Motor neuron (in vitro differentiated cells): ENCODE results near the gene VAC14. TPM values are rescaled to one million over a fixed set of nuclear protein-coding genes. Genes with fewer than 3 reads are reported as not detected.

ENCODE experiments used
- ATAC-seq, 8 experiments: fragments of 200-7000 bp; cut with Tn5 transposase; replicated peaks in 6 of 8; 2 replicates each; pipeline ENCODE4 v1.8.0; 2021; ENCODE audit warnings: mild to moderate bottlenecking in 8 of 8, moderate library complexity in 8 of 8
- H3K27ac ChIP-seq, 2 donors: fragments of 250-450 bp; sonication (Bioruptor Pico); 2 replicates each; pipeline ENCODE4 v1.9.0; 2021; ENCODE audit warnings: antibody characterized with exemption in 2 of 2, mild to moderate bottlenecking in 2 of 2, moderate library complexity in 1 of 2
- H3K4me1 ChIP-seq, 2 donors: fragments of 250-450 bp; sonication (Bioruptor Pico); replicated peaks in 1 of 2; 2 replicates each; pipeline ENCODE4 v1.6.1; 2021; ENCODE audit warnings: antibody characterized with exemption in 2 of 2, mild to moderate bottlenecking in 2 of 2, moderate library complexity in 1 of 2
- H3K4me3 ChIP-seq, 5 donors: fragments of 250-450 bp; sonication (Bioruptor Pico); 2 replicates each; pipeline ENCODE4 v1.9.0; 2021; ENCODE audit warnings: antibody characterized with exemption in 5 of 5, mild to moderate bottlenecking in 5 of 5, moderate library complexity in 4 of 5
- WGBS, 10 experiments: fragments of 450-650 bp; shearing (Covaris generic); methylation state at CpG; one replicate each; pipeline ENCODE4 v1.0.0; 2022; 5-methylcytosine and 5-hydroxymethylcytosine counted together
- in situ Hi-C, 9 experiments: fragments of 400-800 bp; cut with MboI; loops; one replicate each; pipeline ENCODE4 v1.15.0; 2021; ENCODE audit warnings: low sequenced_read_pairs in 9 of 9, low pct_unique_long_range_greater_than_20kb in 2 of 9; ENCODE audit not compliant: unreplicated experiment in 9 of 9
- total RNA-seq, 8 experiments: library from RNA; unstranded; fragments of 300-600 nt; gene quantifications; 2 replicates each; pipeline versions ENCODE4 v1.2.3 to v1.2.4, GENCODE V29; 2022

The VAC14 gene
- total RNA-seq, 8 experiments from 2014 or later, result 9.3 to 34.5 (median 17.0) TPM

DNA sequence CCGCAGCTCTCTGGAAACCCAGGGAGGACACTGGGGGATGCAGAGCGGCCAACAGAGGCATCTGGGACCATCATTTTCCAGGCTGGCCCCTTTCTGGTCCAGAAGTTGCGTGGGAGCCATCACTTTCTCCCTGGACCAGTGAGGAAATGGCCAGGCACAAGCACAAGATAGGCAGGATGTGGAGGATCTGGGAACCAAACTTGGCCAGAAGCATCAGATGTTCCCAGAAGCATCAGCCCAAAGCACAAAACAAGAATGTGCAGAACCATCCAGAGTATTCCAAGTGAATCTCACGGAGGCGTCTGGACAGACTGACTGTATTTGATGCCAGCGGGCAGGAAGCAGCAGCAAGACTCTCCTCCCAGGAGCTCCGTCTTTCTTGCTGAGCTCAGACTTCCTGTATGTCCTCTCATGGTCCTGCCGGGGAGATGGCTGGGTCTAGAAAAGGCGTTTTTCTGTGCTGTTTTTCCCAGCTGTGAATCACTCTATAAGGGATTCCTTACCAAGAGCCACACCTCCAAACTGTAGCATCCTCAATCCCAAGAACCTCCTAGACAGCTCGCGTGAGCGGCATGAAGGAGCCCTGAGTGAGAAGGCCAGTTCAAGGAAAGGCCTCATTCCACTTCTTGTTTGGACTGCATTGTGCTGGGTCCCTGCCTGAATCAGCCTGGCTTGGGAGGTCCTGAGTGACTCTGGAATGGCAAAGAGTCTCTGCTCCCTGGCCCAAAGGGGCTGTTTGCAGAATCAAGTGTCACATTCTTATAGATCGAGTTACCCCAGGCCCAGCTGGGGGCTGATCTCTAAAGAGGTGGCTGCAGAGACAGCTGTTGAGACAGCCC lies 65.6 kb downstream of the VAC14 start:
- H3K27ac ChIP-seq, result no peak overlapping the region

GRCh38 chr16:70734522-70735095 lies 66.3 kb downstream of the VAC14 start:
- H3K27ac ChIP-seq, result no peak overlapping the region
- H3K4me1 ChIP-seq, result peaks cover 32 to 36% of the 10 kb centered on the region in 2 donors
- in situ Hi-C loops, result no loop called here
- no peak overlapping the region for H3K4me3 ChIP-seq
- no peak for ATAC-seq
- 60 to 100% (median 100%) methylated on average over 1 to 3 of the region's 4 CpGs; no CpG with 5 or more reads in 3 of the 10 experiments for WGBS, 10 experiments

More for the DNA sequence above, 65.6 kb downstream of the VAC14 start:
- in situ Hi-C loops, result no loop called here
- WGBS, 10 experiments, result 9 to 100% (median 79%) methylated on average over 1 to 10 of the region's 13 CpGs; no CpG with 5 or more reads in 2 of the 10 experiments
- H3K4me3 ChIP-seq, result no peak overlapping the region
- peak in 2 of 8 experiments; percentile 40 to 50 for ATAC-seq
- peaks cover 28 to 32% of the 10 kb centered on the region in 2 donors for H3K4me1 ChIP-seq

DNA sequence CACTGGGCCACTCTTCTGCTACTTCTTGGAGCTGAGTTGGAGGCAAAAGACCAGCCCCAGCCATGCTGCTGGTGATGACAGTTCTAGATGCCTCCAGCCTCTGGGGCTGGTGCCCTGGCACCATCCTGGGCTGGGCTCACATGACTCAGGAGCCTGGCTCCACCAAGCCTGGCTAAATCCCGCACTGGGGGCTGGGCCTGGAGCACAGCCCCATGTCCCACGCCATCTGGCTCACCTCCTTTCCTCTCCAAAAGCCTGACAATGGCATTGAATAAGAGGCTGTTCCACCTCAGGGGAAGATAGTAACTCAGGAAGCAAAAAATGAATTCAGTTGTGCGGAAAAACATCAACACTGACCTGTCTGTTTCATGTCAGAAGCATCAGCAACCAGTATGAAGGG lies 70.0 kb downstream of the VAC14 start:
- no peak overlapping the region for H3K4me3 ChIP-seq
- peaks cover 13 to 17% of the 10 kb centered on the region in 2 donors for H3K4me1 ChIP-seq
- no peak for ATAC-seq
- no peak overlapping the region for H3K27ac ChIP-seq
- WGBS, 10 experiments, result 86 to 100% (median 98%) methylated on average over 1 to 3 of the region's 3 CpGs; no CpG with 5 or more reads in 4 of the 10 experiments
- in situ Hi-C loops, result no loop called here

- in situ Hi-C loops, result no loop called here
- peak in 5 of 8 experiments; percentile 13 to 46 (median 31) for ATAC-seq
- Histone ChIP-seq H3K4me1 (peaks cover 22 to 26% of the 10 kb centered on the region in 2 donors), H3K27ac (no peak overlapping the region), H3K4me3 (no peak overlapping the region)
- WGBS, 10 experiments, result 0 to 100% (median 93%) methylated on average over 1 to 4 of the region's 7 CpGs; no CpG with 5 or more reads in 2 of the 10 experiments
These were observed 70.9 kb downstream of the VAC14 start for GRCh38 chr16:70730031-70730430.

- H3K4me3 ChIP-seq, result no peak overlapping the region
- in situ Hi-C loops, result no loop called here
- WGBS, 10 experiments, result 90 to 100% (median 100%) methylated on average over 1 to 6 of the region's 8 CpGs; no CpG with 5 or more reads in 1 of the 10 experiments
- H3K4me1 ChIP-seq, result peaks cover 28% of the 10 kb centered on the region in 2 donors
- no peak for ATAC-seq
- H3K27ac ChIP-seq, result no peak overlapping the region
These were observed 71.7 kb downstream of the VAC14 start for GRCh38 chr16:70729292-70729691.

GRCh38 chr16:70728150-70728549 lies 72.8 kb downstream of the VAC14 start:
- in situ Hi-C loops, result no loop called here
- ATAC-seq, result no peak
- WGBS, 10 experiments, result 100% methylated on average over 1 to 2 of the region's 9 CpGs; no CpG with 5 or more reads in 6 of the 10 experiments
- Histone ChIP-seq H3K4me3 (no peak overlapping the region), H3K4me1 (peaks cover 28% of the 10 kb centered on the region in 2 donors), H3K27ac (no peak overlapping the region)

DNA sequence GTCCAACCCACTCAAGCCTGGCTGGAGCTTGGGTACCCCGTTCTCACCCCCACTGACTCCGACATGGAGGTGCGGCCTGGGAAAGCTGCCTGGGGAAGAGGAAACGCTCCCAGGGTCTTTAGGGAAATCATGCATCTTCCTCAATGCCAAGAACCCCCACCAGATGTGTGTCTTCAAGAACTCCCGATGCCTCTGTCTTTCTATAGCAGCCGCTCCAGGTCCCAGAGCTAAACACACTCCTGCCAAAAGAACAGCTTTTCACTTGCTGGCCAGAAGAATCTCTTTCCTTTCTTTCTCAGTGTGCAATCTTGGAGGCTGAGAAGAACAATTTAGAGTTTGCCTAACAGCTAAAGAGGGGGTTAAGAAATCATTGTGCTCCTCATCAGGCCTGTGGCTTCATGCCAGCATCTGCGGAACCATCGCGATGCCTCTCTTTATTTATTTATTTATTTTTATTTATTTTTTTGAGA lies 74.0 kb downstream of the VAC14 start:
- no peak for ATAC-seq

DNA sequence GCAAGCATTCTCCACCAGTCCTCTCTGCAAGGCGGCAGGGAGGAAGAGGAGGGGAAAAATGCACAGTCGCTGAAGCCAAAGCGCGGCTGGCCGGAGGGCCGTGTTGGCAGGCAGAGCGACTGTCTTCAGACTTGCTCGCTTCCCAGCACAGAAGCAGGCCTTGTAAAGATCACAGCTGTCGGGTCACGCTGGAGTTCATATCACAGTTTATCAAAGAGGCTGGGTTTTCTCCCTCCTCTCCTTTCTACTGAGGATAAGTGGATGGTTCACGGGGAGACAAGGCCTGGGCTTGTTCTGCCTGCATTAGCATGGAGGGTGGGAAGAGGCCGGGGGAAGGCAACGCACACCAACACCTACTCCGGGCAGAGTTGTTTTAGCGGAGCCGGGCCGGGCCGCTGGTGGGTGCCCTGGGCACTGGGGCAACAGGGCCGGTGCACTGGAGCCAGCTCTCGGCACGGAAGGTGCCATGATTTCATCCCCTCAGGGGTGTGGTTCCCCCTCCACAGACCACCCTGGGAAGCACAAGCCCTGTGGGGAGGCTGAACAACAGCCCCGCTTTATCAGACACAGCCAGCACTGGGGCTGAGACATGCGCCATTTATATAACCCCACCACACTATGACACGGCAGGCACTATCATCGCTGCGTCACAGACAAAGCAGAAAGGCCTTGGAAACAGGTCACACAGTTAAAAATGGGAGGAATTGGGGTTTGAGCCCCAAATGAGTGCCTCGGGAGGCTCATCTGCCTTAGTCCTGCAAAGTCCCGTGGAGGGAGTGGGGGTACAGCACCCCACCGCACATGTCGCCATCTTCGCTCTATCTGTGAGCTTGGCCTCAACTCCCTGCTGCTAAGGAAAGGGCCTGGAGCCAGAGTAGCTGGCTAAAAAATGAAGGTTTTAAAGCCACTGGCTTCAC lies 74.8 kb downstream of the VAC14 start:
- ATAC-seq, result peak in 5 of 8 experiments; percentile 63 to 80 (median 74)
- 0 to 100% (median 80%) methylated on average over 1 to 11 of the region's 31 CpGs; no CpG with 5 or more reads in 1 of the 10 experiments for WGBS, 10 experiments

More for the DNA sequence above, 74.0 kb downstream of the VAC14 start:
- Histone ChIP-seq H3K27ac (no peak overlapping the region), H3K4me3 (no peak overlapping the region), H3K4me1 (peaks cover 28% of the 10 kb centered on the region in 2 donors)
- 47 to 100% (median 97%) methylated on average over 1 to 5 of the region's 9 CpGs; no CpG with 5 or more reads in 3 of the 10 experiments for WGBS, 10 experiments
- in situ Hi-C loops, result no loop called here

GRCh38 chr16:70725024-70725911 lies 75.7 kb downstream of the VAC14 start:
- H3K4me3 ChIP-seq, result no peak overlapping the region
- H3K4me1 ChIP-seq, result peaks cover 27 to 28% of the 10 kb centered on the region in 2 donors
- WGBS, 10 experiments, result 60 to 100% (median 84%) methylated on average over 1 to 4 of the region's 22 CpGs; no CpG with 5 or more reads in 4 of the 10 experiments
- H3K27ac ChIP-seq, result peak overlapping the region; percentile 66 to 85
- in situ Hi-C loops, result no loop called here
- ATAC-seq, result peak; percentile 37 to 83 (median 77)

More for the DNA sequence above, 74.8 kb downstream of the VAC14 start:
- Histone ChIP-seq H3K4me1 (peaks cover 28% of the 10 kb centered on the region in 2 donors), H3K27ac (peak overlapping the region; percentile 66 to 85), H3K4me3 (no peak overlapping the region)
- in situ Hi-C loops, result no loop called here

DNA sequence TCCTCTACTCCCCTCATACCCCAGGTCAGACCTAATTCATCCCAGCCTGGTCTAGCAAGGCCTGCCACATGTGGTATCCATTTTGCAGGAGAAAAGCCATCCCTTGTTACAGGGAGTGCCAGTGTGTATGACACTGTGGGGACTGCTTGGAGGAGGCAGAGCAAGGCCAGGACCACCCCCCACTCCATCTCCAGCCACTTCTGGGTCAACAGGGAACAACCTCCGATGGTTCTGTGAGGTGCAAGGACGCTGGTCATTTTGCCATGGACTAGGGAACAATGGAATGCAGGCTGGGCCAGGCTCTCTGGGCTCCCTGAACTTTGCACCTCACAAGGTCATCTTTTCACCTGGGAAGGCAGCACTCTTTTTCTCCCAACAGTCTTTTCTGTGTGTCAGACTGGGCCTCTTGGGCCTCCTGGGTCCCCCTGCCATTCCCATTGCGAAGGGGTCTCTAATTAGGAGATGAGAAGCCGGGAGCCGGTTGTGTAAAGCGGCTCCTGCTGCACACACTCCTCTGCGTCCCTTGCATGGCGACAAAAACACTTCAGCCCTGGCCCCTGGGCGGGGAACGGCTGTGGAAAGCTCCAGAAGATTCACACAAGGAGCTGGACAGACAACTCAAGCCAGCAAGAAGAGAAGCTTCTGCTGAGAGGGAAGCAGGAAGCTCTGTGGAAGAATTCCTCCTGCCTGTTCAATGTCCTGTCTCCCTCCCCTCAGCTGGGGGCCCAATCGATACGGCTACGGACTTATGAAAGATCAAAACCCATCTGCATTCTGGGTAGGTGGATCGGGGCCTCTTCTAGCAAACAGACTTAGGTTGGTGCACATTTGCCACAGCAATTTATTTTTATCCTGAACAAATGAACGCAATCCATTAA lies 76.6 kb downstream of the VAC14 start:
- H3K4me3 ChIP-seq, result no peak overlapping the region
- ATAC-seq, result no peak
- in situ Hi-C loops, result no loop called here
- WGBS, 10 experiments, result 90 to 100% (median 100%) methylated on average over 1 to 12 of the region's 15 CpGs; no CpG with 5 or more reads in 3 of the 10 experiments
- peaks cover 20 to 28% of the 10 kb centered on the region in 2 donors for H3K4me1 ChIP-seq
- H3K27ac ChIP-seq, result no peak overlapping the region

GRCh38 chr16:70723740-70724145 lies 77.2 kb downstream of the VAC14 start:
- H3K4me3 ChIP-seq, result no peak overlapping the region
- H3K4me1 ChIP-seq, result peaks cover 20 to 28% of the 10 kb centered on the region in 2 donors
- no peak for ATAC-seq
- WGBS, 10 experiments, result 88 to 100% (median 100%) methylated on average over 1 to 5 of the region's 6 CpGs; no CpG with 5 or more reads in 5 of the 10 experiments
- H3K27ac ChIP-seq, result no peak overlapping the region
- in situ Hi-C loops, result no loop called here
